Cardiac muscle cell (in vitro differentiated cells and primary cell): ENCODE results near the gene SMG1. TPM values are rescaled to one million over a fixed set of nuclear protein-coding genes. Genes with fewer than 3 reads are reported as not detected.
A peak's percentile ranks its signal among the peaks of the same experiment; 100 is the strongest.
"Not testable (repeated sequence)": the region's sequence is repeated elsewhere in the genome, so short reads cannot be mapped to it uniquely, and the experiment has no call there.

ENCODE experiments used
- DNase-seq, 2 donors: peaks; one replicate each; pipeline versions ENCODE4 v3.0.0 to v3.0.0-alpha.2; 2010 to 2017; ENCODE audit warnings: low read depth in 1 of 2, low spot score in 1 of 2
- H3K27ac ChIP-seq: fragments of 200-600 bp; sonication (generic); 2 replicates; pipeline ENCODE4 v1.5.1; 2016
- H3K27me3 ChIP-seq: fragments of 200-600 bp; sonication (generic); 2 replicates; pipeline ENCODE4 v1.6.0; 2016; ENCODE audit warnings: control low read depth
- H3K36me3 ChIP-seq: fragments of 200-600 bp; sonication (generic); 2 replicates; pipeline ENCODE4 v1.5.1; 2016; ENCODE audit warnings: control low read depth
- H3K4me1 ChIP-seq: fragments of 200-600 bp; sonication (generic); 2 replicates; pipeline ENCODE4 v1.8.1; 2017; ENCODE audit warnings: low read depth, mild to moderate bottlenecking, mixed run types
- H3K4me3 ChIP-seq: fragments of 200-600 bp; sonication (generic); 2 replicates; pipeline ENCODE4 v1.5.1; 2016; ENCODE audit warnings: mild to moderate bottlenecking
- H3K9me3 ChIP-seq: fragments of 200-600 bp; sonication (generic); 2 replicates; pipeline ENCODE4 v1.5.1; 2017; ENCODE audit warnings: low read depth, mild to moderate bottlenecking, control low read depth
- CTCF ChIP-seq: IDR thresholded peaks from 2 replicates; pipeline ENCODE4 v1.5.1; 2012; ENCODE audit warnings: low read depth, mild to moderate bottlenecking, low read length
- polyA plus RNA-seq: library from polyadenylated mRNA; unstranded; fragments of >200 nt; fragmentation: Nextera tagmentation; extraction: Ambion mirVana; gene quantifications from 2 replicates; pipeline ENCODE4 v1.2.1, GENCODE V29; 2016
- total RNA-seq: library from RNA; depleted of rRNA; stranded (reverse); fragments of >200 nt; gene quantifications from 2 replicates; pipeline ENCODE4 v1.2.3, GENCODE V29; 2016

Gene SMG1
- total and polyA plus RNA-seq, 2 experiments from 2014 or later = 8.2 to 30.1 TPM

- H3K27ac ChIP-seq, DNase-seq, H3K4me1 ChIP-seq, H3K36me3 ChIP-seq, H3K4me3 ChIP-seq, H3K27me3 ChIP-seq, H3K9me3 ChIP-seq: not testable (repeated sequence)
These were observed 159.0 kb downstream of the SMG1 start for GRCh38 chr16:18767217-18767616.

GRCh38 chr16:18762713-18763112, 163.5 kb downstream of the SMG1 start:
- not testable (repeated sequence) for DNase-seq, H3K9me3 ChIP-seq, H3K4me1 ChIP-seq, H3K27ac ChIP-seq, H3K36me3 ChIP-seq, H3K4me3 ChIP-seq, H3K27me3 ChIP-seq

GRCh38 chr16:18759598-18760520, 166.3 kb downstream of the SMG1 start:
- DNase-seq = peak in 1 of 2 donors; percentile 8
- H3K4me3 ChIP-seq, H3K4me1 ChIP-seq, H3K27ac ChIP-seq, H3K9me3 ChIP-seq, H3K36me3 ChIP-seq, H3K27me3 ChIP-seq: not testable (repeated sequence)
- TF ChIP-seq CTCF = peak; percentile 48

- H3K4me3 ChIP-seq, DNase-seq, H3K27ac ChIP-seq, H3K4me1 ChIP-seq, H3K27me3 ChIP-seq, H3K9me3 ChIP-seq, H3K36me3 ChIP-seq: not testable (repeated sequence)
These were observed 168.1 kb downstream of the SMG1 start for GRCh38 chr16:18757960-18758660.

GRCh38 chr16:18756639-18757038, 169.6 kb downstream of the SMG1 start:
- H3K4me1 ChIP-seq, H3K9me3 ChIP-seq, DNase-seq, H3K27me3 ChIP-seq, H3K4me3 ChIP-seq, H3K27ac ChIP-seq, H3K36me3 ChIP-seq: not testable (repeated sequence)

Other genes with a start within 250 kb of the SMG1 start
- gene RPS15A, start 136.1 kb downstream of the SMG1 start, total RNA-seq = 1,850 and 2,098 TPM in 2 replicates
- gene RPS15A, start 136.1 kb downstream of the SMG1 start, polyA plus RNA-seq = 547 and 611 TPM in 2 replicates
- 77.6 and 195 TPM in 2 replicates for gene ARL6IP1, start 124.9 kb downstream of the SMG1 start, total RNA-seq
- 77.4 and 232 TPM in 2 replicates for gene ARL6IP1, start 124.9 kb downstream of the SMG1 start, polyA plus RNA-seq
- gene TMC7, start 57.5 kb upstream of the SMG1 start, total RNA-seq = 0.81 and 1.5 TPM in 2 replicates
- 4.2 and 4.6 TPM in 2 replicates for gene TMC7, start 57.5 kb upstream of the SMG1 start, polyA plus RNA-seq
- gene COQ7, start 141.2 kb upstream of the SMG1 start, total RNA-seq = 36.2 and 50.6 TPM in 2 replicates
- 28.5 and 38.5 TPM in 2 replicates for gene COQ7, start 141.2 kb upstream of the SMG1 start, polyA plus RNA-seq
- 4.1 and 9.7 TPM in 2 replicates for gene ITPRIPL2, start 187.6 kb upstream of the SMG1 start, total RNA-seq
- gene ITPRIPL2, start 187.6 kb upstream of the SMG1 start, polyA plus RNA-seq = 2.8 and 7.1 TPM in 2 replicates
- 1.0 and 1.5 TPM in 2 replicates for gene SYT17, start 241.8 kb upstream of the SMG1 start, total RNA-seq
- 0.32 and 0.70 TPM in 2 replicates for gene SYT17, start 241.8 kb upstream of the SMG1 start, polyA plus RNA-seq